Adrenal gland (tissue), 12 donors: Measurements from ENCODE around the gene CRELD1. TPM values are rescaled to one million over a fixed set of nuclear protein-coding genes. Genes with fewer than 3 reads are reported as not detected.

Source experiments
- DNase-seq, 7 donors: peaks; one replicate each; pipeline ENCODE4 v3.0.0-alpha.2; 2019 to 2020
- H3K27ac ChIP-seq, 5 donors: fragments of 200-600 bp; sonication (generic) in 4 of 5; 1 replicate in 3 of 5; 2 replicates in 2 of 5; pipeline versions ENCODE4 v1.5.1 to v1.8.0; 2016 to 2020; ENCODE audit warnings: mild to moderate bottlenecking in 1 of 5
- H3K27me3 ChIP-seq: fragments of 200-600 bp; 2 replicates; pipeline ENCODE4 v1.8.0; 2021
- H3K36me3 ChIP-seq, 2 donors: fragments of 200-600 bp; replicated peaks in 1 of 2; 1 replicate in 1 of 2; 2 replicates in 1 of 2; pipeline versions ENCODE4 v1.5.1 to v1.8.0; 2018 to 2022
- H3K4me1 ChIP-seq, 2 donors: fragments of 200-600 bp; replicated peaks in 1 of 2; 1 replicate in 1 of 2; 2 replicates in 1 of 2; pipeline versions ENCODE4 v1.5.1 to v1.8.0; 2018 to 2021
- H3K4me3 ChIP-seq, 4 donors: fragments of 200-600 bp; sonication (generic) in 3 of 4; one replicate each; pipeline ENCODE4 v1.5.1; 2016 to 2018
- H3K9me3 ChIP-seq, 3 donors: fragments of 200-600 bp; sonication (generic) in 1 of 3; replicated peaks in 1 of 3; 1 replicate in 2 of 3; 2 replicates in 1 of 3; pipeline versions ENCODE4 v1.5.1 to v1.8.0; 2016 to 2021
- CTCF ChIP-seq, 6 experiments: fragments of 450-650 bp in 4 of 6; fragments of 200-600 bp in 2 of 6; sonication (generic) in 1 of 6; IDR thresholded peaks; 1 replicate in 5 of 6; 2 replicates in 1 of 6; pipeline versions ENCODE4 v1.5.1 to v1.8.0; 2016 to 2021; ENCODE audit warnings: antibody characterized with exemption in 6 of 6, mild to moderate bottlenecking in 2 of 6, moderate library complexity in 1 of 6
- POLR2A ChIP-seq, 2 donors: fragments of 450-650 bp; IDR thresholded peaks; one replicate each; pipeline ENCODE4 v1.6.1; 2017; ENCODE audit warnings: antibody characterized with exemption in 2 of 2, mild to moderate bottlenecking in 2 of 2, moderate library complexity in 1 of 2
- WGBS, 4 donors: extraction: QIAGEN DNeasy Blood & Tissue Kit in 2 of 4; methylation state at CpG; one replicate each; pipeline versions ENCODE4 v1.1.5 to v1.1.7; 2013 to 2017; 5-methylcytosine and 5-hydroxymethylcytosine counted together
- intact Hi-C, 2 donors: fragments of 100-400 bp; cut with DNase I; formaldehyde crosslinking; loops; one replicate each; pipeline versions ENCODE4 v1.14.1 to v1.15.0; 2022 to 2023
- polyA plus RNA-seq, 3 donors: library from polyadenylated mRNA; stranded (reverse); fragments of 200-250 nt in 2 of 3; fragments of 350-450 nt in 1 of 3; fragmentation: Illumina TruSeq in 1 of 3; extraction: RNeasy Lipid Tissue Mini Kit (QIAGEN cat#74804) in 1 of 3; gene quantifications; one replicate each; pipeline ENCODE4 v1.2.3, GENCODE V29; 2013 to 2014
- total RNA-seq, 9 donors: library from RNA; depleted of rRNA in 4 of 9; stranded (reverse); fragments of >200 nt in 4 of 9; fragments of 120-200 nt in 1 of 9; fragmentation: NEBNext Ultra II Directional in 1 of 9; extraction: Animal tissue kit (Norgen Biotek cat#: 25700) in 1 of 9; gene quantifications; one replicate each; pipeline versions ENCODE4 v1.1.0 to v1.2.4, GENCODE V29; 2013 to 2023
- donor health status: healthy with polysubstance abuse.
- donor health status: Bipolar disorder and iron deficiency.
- donor health status: DM: yes; HTN: yes; CAD: no.
- donor health status: DM: no; HTN: no; CAD: no.
- donor health status: DM: no; HTN: no; CAD: no.
- donor health status: DM: yes; HTN: yes; CAD: no.

Gene CRELD1
- total and polyA plus RNA-seq, 12 donors, result 28.8 to 137 (median 47.8) TPM

GRCh38 chr3:9949115-9949514, 15.5 kb downstream of the CRELD1 start:
- Histone ChIP-seq H3K4me3 (no peak overlapping the region), H3K27me3 (no peaks in the 10 kb centered on the region), H3K9me3 (no peaks in the 10 kb centered on the region), H3K4me1 (peaks cover 14 to 30% of the 10 kb centered on the region in 2 donors), H3K36me3 (no peaks in the 10 kb centered on the region), H3K27ac (no peak overlapping the region)
- TF ChIP-seq CTCF (IDR thresholded peaks at IDR 0.05), result no peak
- TF ChIP-seq POLR2A (IDR thresholded peaks at IDR 0.05), result no peak
- intact Hi-C loops, result loop anchor here in 1 of 2 donors (10.0 kb wide), 1 partner anchor 224 kb away; no protein-coding TSS in a partner anchor
- WGBS, 4 donors, result 86 to 100% (median 95%) methylated on average over 4 to 7 of the region's 7 CpGs
- no peak for DNase-seq

- H3K4me1 ChIP-seq, result peaks cover 14 to 30% of the 10 kb centered on the region in 2 donors
Observed at GRCh38 chr3:9949626-9950025, 16.0 kb downstream of the CRELD1 start.

GRCh38 chr3:9951126-9951525, 17.5 kb downstream of the CRELD1 start:
- H3K4me3 ChIP-seq, result no peak overlapping the region
- no peaks in the 10 kb centered on the region for H3K36me3 ChIP-seq
- no peaks in the 10 kb centered on the region for H3K9me3 ChIP-seq
- H3K4me1 ChIP-seq, result peaks cover 14 to 27% of the 10 kb centered on the region in 2 donors
- intact Hi-C loops, result no loop called here
- TF ChIP-seq CTCF (IDR thresholded peaks at IDR 0.05), result no peak
- TF ChIP-seq POLR2A (IDR thresholded peaks at IDR 0.05), result no peak
- DNase-seq, result no peak
- 42 to 55% (median 50%) methylated on average over 3 to 7 of the region's 7 CpGs for WGBS, 4 donors
- no peak overlapping the region for H3K27ac ChIP-seq
- no peaks in the 10 kb centered on the region for H3K27me3 ChIP-seq

More at GRCh38 chr3:9949626-9950025, 16.0 kb downstream of the CRELD1 start:
- TF ChIP-seq POLR2A (IDR thresholded peaks at IDR 0.05), result no peak
- TF ChIP-seq CTCF (IDR thresholded peaks at IDR 0.05), result no peak
- H3K36me3 ChIP-seq, result no peaks in the 10 kb centered on the region
- intact Hi-C loops, result loop anchor here in 1 of 2 donors (10.0 kb wide), 1 partner anchor 225 kb away; no protein-coding TSS in a partner anchor
- H3K9me3 ChIP-seq, result no peaks in the 10 kb centered on the region
- no peak overlapping the region for H3K4me3 ChIP-seq
- WGBS, 4 donors, result 65 to 100% (median 79%) methylated on average over 2 to 9 of the region's 9 CpGs
- no peak for DNase-seq
- H3K27me3 ChIP-seq, result no peaks in the 10 kb centered on the region
- H3K27ac ChIP-seq, result no peak overlapping the region

- Histone ChIP-seq H3K4me1 (peaks cover 14 to 22% of the 10 kb centered on the region in 2 donors), H3K9me3 (no peaks in the 10 kb centered on the region), H3K36me3 (no peaks in the 10 kb centered on the region), H3K27ac (no peak overlapping the region), H3K4me3 (peak overlapping the region in 1 of 4 donors; percentile 61), H3K27me3 (no peaks in the 10 kb centered on the region)
- intact Hi-C loops, result no loop called here
- WGBS, 4 donors, result 31 to 90% (median 37%) methylated on average over 2 to 10 of the region's 10 CpGs
- TF ChIP-seq POLR2A (IDR thresholded peaks at IDR 0.05), result no peak
- TF ChIP-seq CTCF (IDR thresholded peaks at IDR 0.05), result no peak
- peak in 1 of 7 donors; percentile 17 for DNase-seq
Observed at GRCh38 chr3:9951598-9951961, 17.9 kb downstream of the CRELD1 start.
